Stomach (tissue), 9 donors: ENCODE data around the gene RPTOR. TPM values are rescaled to one million over a fixed set of nuclear protein-coding genes. Genes with fewer than 3 reads are reported as not detected.

Experiments
- DNase-seq, 2 donors: peaks; one replicate each; pipeline versions ENCODE4 v3.0.0 to v3.0.0-alpha.2; 2013 to 2019
- H3K27ac ChIP-seq, 5 donors: fragments of 200-600 bp in 4 of 5; sonication (generic) in 4 of 5; one replicate each; pipeline ENCODE4 v1.5.1; 2013 to 2019; ENCODE audit warnings: mild to moderate bottlenecking in 1 of 5, moderate library complexity in 1 of 5
- H3K27me3 ChIP-seq, 3 donors: fragments of 200-600 bp; sonication (generic); one replicate each; pipeline ENCODE4 v1.5.1; 2017 to 2019; ENCODE audit warnings: mixed run types in 1 of 3
- H3K36me3 ChIP-seq, 4 donors: fragments of 200-600 bp; sonication (generic); 1 replicate in 3 of 4; 2 replicates in 1 of 4; pipeline ENCODE4 v1.5.1; 2016 to 2019
- H3K4me1 ChIP-seq, 4 donors: fragments of 200-600 bp; sonication (generic); one replicate each; pipeline ENCODE4 v1.5.1; 2016 to 2019
- H3K4me3 ChIP-seq, 4 donors: fragments of 200-600 bp; sonication (generic) in 3 of 4; one replicate each; pipeline ENCODE4 v1.5.1; 2016 to 2019; ENCODE audit warnings: mild to moderate bottlenecking in 1 of 4
- H3K9me3 ChIP-seq, 4 donors: fragments of 200-600 bp; sonication (generic); one replicate each; pipeline ENCODE4 v1.5.1; 2016 to 2019
- CTCF ChIP-seq, 7 experiments: fragments of 450-650 bp in 4 of 7; fragments of 200-600 bp in 3 of 7; sonication (generic) in 3 of 7; IDR thresholded peaks; one replicate each; pipeline ENCODE4 v1.5.1; 2016 to 2019; ENCODE audit warnings: antibody characterized with exemption in 7 of 7, control low read depth in 2 of 7, mild to moderate bottlenecking in 1 of 7
- EP300 ChIP-seq: sonication (generic); formaldehyde crosslinking; IDR thresholded peaks from one replicate; pipeline ENCODE4 v1.6.1; 2017; ENCODE audit warnings: antibody characterized with exemption
- POLR2A ChIP-seq, 4 donors: fragments of 450-650 bp; IDR thresholded peaks; one replicate each; pipeline ENCODE4 v1.6.1; 2016; ENCODE audit warnings: antibody characterized with exemption in 4 of 4, control low read depth in 2 of 4, mild to moderate bottlenecking in 1 of 4, moderate library complexity in 1 of 4
- POLR2AphosphoS5 ChIP-seq, 3 donors: sonication (generic); formaldehyde crosslinking; IDR thresholded peaks; one replicate each; pipeline ENCODE4 v1.6.1; 2016; ENCODE audit warnings: antibody characterized with exemption in 3 of 3
- WGBS, 5 donors: extraction: QIAGEN DNeasy Blood & Tissue Kit in 3 of 5; methylation state at CpG; one replicate each; pipeline versions ENCODE4 v1.1.5 to v1.1.7; 2013 to 2018; 5-methylcytosine and 5-hydroxymethylcytosine counted together
- intact Hi-C: fragments of 100-400 bp; cut with DNase I; formaldehyde crosslinking; loops from one replicate; pipeline ENCODE4 v1.15.1; 2023; ENCODE audit warnings: low total_unique reads
- polyA plus RNA-seq, 3 donors: library from polyadenylated mRNA; stranded (reverse); fragments of 200-250 nt; gene quantifications; one replicate each; pipeline ENCODE4 v1.2.3, GENCODE V29; 2013
- total RNA-seq, 5 donors: library from RNA; depleted of rRNA; stranded (reverse); fragments of >200 nt; gene quantifications; one replicate each; pipeline versions ENCODE4 v1.1.0 to v1.2.3, GENCODE V29; 2014 to 2016
- donor health status: healthy with polysubstance abuse.
- donor health status: Bipolar disorder and iron deficiency.
- donor health status: healthy.

The RPTOR gene
- total and polyA plus RNA-seq, 8 donors = 3.8 to 103 (median 19.3) TPM

- Histone ChIP-seq H3K4me1 (peaks cover 0 to 11% (median 2%) of the 10 kb centered on the region in 4 donors), H3K27ac (no peak overlapping the region), H3K9me3 (no peaks in the 10 kb centered on the region), H3K27me3 (no peaks in the 10 kb centered on the region), H3K36me3 (peaks cover 0 to 23% (median 13%) of the 10 kb centered on the region in 4 donors), H3K4me3 (no peak overlapping the region)
- TF ChIP-seq CTCF (IDR thresholded peaks at IDR 0.05) (no peak), EP300 (no peak), POLR2A (IDR thresholded peaks at IDR 0.05) (no peak), POLR2AphosphoS5 (IDR thresholded peaks at IDR 0.05) (no peak)
- no peak for DNase-seq
- intact Hi-C loops = no loop called here
- WGBS, 5 donors = 86 to 91% (median 88%) methylated on average over 21 of the region's 21 CpGs
Observed at GRCh38 chr17:80738987-80739730, 194.5 kb downstream of the RPTOR start.

DNA sequence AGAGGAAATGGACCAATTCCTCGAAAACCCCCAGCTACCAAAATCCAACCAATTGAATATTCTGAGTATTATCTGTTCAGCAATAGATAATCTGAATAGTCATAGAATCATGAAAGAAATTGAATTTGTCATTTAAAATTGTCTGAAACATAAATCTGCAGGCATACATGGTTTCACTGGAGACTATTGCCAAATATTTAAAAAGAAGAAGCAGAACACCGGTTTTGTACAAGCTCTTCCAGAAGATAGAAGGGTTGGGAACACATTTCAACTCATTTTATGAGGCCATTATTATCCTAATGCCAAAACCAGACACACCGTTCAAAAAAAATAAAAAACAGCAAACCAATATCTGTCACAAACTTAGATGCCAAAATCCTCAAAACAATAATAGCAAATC, 195.5 kb downstream of the RPTOR start:
- WGBS, 5 donors = 63 to 66% (median 64%) methylated on average over 3 of the region's 3 CpGs
- no peaks in the 10 kb centered on the region for H3K9me3 ChIP-seq

DNA sequence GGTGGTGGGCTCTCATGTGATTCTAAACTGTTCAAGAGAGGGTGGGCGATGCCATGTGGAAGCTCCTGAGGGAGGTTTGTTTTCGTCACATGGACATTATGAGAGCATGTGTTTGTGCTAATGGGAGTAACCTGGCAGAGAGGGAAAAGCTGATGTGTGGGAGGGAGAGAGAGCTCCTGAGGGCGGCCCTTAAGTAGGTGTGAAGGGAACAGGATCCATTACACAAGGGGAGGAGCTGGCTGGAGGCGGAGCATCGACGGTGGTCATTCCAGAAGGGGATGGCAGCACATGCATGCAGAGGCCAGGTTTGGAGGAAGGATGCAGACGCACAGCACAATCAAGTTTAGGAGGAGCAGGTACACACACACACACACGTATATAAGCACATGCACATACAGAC, 197.5 kb downstream of the RPTOR start:
- no peak for DNase-seq
- Histone ChIP-seq H3K27ac (no peak overlapping the region), H3K36me3 (peaks cover 0 to 16% (median 7%) of the 10 kb centered on the region in 4 donors), H3K27me3 (no peaks in the 10 kb centered on the region), H3K4me1 (peaks cover 0 to 10% (median 2%) of the 10 kb centered on the region in 4 donors), H3K9me3 (no peaks in the 10 kb centered on the region), H3K4me3 (no peak overlapping the region)
- intact Hi-C loops = no loop called here
- TF ChIP-seq POLR2AphosphoS5 (IDR thresholded peaks at IDR 0.05) = no peak
- TF ChIP-seq EP300 = no peak
- TF ChIP-seq CTCF (IDR thresholded peaks at IDR 0.05) = no peak
- no peak for TF ChIP-seq POLR2A (IDR thresholded peaks at IDR 0.05)
- 89 to 95% (median 93%) methylated on average over 8 of the region's 8 CpGs for WGBS, 5 donors

More for the DNA sequence above, 195.5 kb downstream of the RPTOR start:
- Histone ChIP-seq H3K27ac (no peak overlapping the region), H3K4me3 (no peak overlapping the region), H3K4me1 (peaks cover 0 to 11% (median 2%) of the 10 kb centered on the region in 4 donors), H3K27me3 (no peaks in the 10 kb centered on the region), H3K36me3 (peaks cover 0 to 16% (median 7%) of the 10 kb centered on the region in 4 donors)
- no peak for TF ChIP-seq CTCF (IDR thresholded peaks at IDR 0.05)
- no peak for TF ChIP-seq POLR2A (IDR thresholded peaks at IDR 0.05)
- no peak for TF ChIP-seq EP300
- no peak for TF ChIP-seq POLR2AphosphoS5 (IDR thresholded peaks at IDR 0.05)
- no peak for DNase-seq
- intact Hi-C loops = no loop called here

DNA sequence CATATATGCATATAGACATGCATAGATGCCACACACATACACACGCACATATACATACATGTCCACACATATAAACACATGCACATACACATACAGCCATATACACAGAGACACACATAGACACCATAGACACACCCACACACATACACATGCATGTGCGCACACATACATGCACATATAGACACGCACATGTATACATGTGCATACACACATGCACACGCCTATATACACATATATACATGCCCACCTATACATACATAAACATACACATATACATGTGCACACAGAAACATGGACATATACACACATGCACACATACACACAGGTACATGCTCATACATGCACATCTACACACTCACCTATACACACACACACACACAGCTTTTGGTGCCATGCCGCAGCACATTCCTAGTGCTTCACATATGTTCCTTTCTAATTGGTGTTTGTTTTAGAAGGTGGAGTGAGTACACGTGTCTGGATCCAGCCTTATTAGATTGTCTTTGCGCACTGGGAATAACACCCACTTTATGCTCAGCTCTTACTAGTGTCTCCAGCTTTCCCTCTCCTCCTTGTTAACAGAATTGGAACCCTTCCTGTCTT, 198.0 kb downstream of the RPTOR start:
- WGBS, 5 donors = 54 to 73% (median 67%) methylated on average over 7 of the region's 7 CpGs
- no peak overlapping the region for H3K27ac ChIP-seq
- no peaks in the 10 kb centered on the region for H3K27me3 ChIP-seq
- intact Hi-C loops = no loop called here
- no peak overlapping the region for H3K4me3 ChIP-seq
- H3K9me3 ChIP-seq = no peaks in the 10 kb centered on the region
- H3K36me3 ChIP-seq = peaks cover 0 to 16% (median 7%) of the 10 kb centered on the region in 4 donors
- TF ChIP-seq EP300 = no peak
- no peak for TF ChIP-seq POLR2AphosphoS5 (IDR thresholded peaks at IDR 0.05)
- no peak for TF ChIP-seq CTCF (IDR thresholded peaks at IDR 0.05)
- TF ChIP-seq POLR2A (IDR thresholded peaks at IDR 0.05) = no peak
- H3K4me1 ChIP-seq = peaks cover 0 to 5% (median 2%) of the 10 kb centered on the region in 4 donors
- no peak for DNase-seq
